Measurements from ENCODE around the gene RFC5. TPM values are rescaled to one million over a fixed set of nuclear protein-coding genes. Genes with fewer than 3 reads are reported as not detected.

RFC5 gene
- total and polyA plus RNA-seq, 2 of the 13 experiments (the other 11 are each of a cell fraction or from before 2014, with no cell fraction given) = 16.8 to 51.4 TPM

DNA sequence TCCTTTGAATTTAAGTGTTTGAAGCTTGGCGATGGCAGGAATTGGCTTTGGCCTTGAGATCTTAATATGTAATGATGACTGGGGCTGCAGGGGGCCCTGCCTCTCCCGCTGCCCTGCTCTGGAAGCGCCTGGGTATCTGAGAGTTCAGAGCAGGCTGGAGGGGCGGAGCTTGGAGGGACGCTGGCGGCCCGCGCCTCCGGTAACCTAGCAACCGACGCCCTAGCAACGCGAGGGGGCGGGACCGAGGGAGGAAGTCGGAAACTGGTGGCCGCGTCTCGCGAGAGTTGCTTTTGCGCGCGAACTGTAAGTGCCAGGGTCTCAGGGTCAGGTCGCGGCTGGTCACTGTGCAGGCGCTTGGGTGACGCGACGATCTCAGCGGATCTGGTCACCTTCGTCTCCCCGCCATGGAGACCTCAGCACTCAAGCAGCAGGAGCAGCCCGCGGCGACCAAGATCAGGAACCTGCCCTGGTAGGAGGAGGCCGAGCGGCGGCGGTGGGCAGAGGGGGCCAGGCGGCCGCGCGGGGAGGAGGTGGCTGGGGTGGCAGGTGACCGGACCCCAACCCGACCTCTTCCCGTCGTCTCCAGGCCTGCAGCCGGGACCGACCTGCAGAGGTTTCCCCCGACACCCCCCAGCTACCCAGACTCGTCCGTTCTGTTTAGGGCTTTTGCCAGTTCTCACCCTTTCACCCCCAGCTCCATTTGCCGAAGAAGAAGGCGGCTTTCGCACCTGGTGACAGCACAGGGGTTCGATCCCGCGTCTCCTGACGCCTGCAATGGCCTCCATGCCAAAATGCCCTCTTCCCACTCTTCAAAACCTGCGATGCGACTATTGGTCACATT is at the start of gene RFC5 (continued):
- TF ChIP-seq SIN3A (IDR thresholded peaks at IDR 0.05; ENCODE audit: borderline replicate concordance, low read depth, low read length) (peak; percentile 97), ZNF234 (CRISPR knock-in tag; conservative IDR thresholded peaks at IDR 0.05) (no peak), JUND (CRISPR knock-in tag; IDR thresholded peaks at IDR 0.05) (0 out of 2 replicates have a peak, but pooled peaks have one; percentile 20), PPARG (CRISPR knock-in tag; conservative IDR thresholded peaks at IDR 0.05) (peak; percentile 40; the same call in 1 of the 2 replicates), HIVEP1 (CRISPR knock-in tag; IDR thresholded peaks at IDR 0.05) (peak; percentile 43; the same call in 1 of the 2 replicates), ZNF335 (CRISPR knock-in tag; IDR thresholded peaks at IDR 0.05) (0 out of 2 replicates have a peak, but pooled peaks have one; percentile 57), GZF1 (CRISPR knock-in tag; IDR thresholded peaks at IDR 0.05) (no peak; the same call in 1 of the 2 replicates), CREM (IDR thresholded peaks at IDR 0.05) (peak; percentile 44; the same call in 1 of the 2 replicates), CREM (CRISPR knock-in tag; IDR thresholded peaks at IDR 0.05) (no peak), AHR (CRISPR knock-in tag; IDR thresholded peaks at IDR 0.05) (peak; percentile 58; the same call in 1 of the 2 replicates), KAT8 (CRISPR knock-in tag; IDR thresholded peaks at IDR 0.05) (peak; percentile 82), ZNF24 (IDR thresholded peaks at IDR 0.05) (no peak), ARHGAP35 (CRISPR knock-in tag; IDR thresholded peaks at IDR 0.05; ENCODE audit: borderline replicate concordance) (0 out of 2 replicates have a peak, but pooled peaks have one; percentile 55), SP4 (CRISPR knock-in tag; IDR thresholded peaks at IDR 0.05) (peak; percentile 73), ZNF337 (CRISPR knock-in tag; IDR thresholded peaks at IDR 0.05; ENCODE audit: borderline replicate concordance, low read depth) (no peak), SIX1 (CRISPR knock-in tag; IDR thresholded peaks at IDR 0.05; ENCODE audit: borderline replicate concordance) (no peak), ZNF570 (CRISPR knock-in tag; IDR thresholded peaks at IDR 0.05; ENCODE audit: borderline replicate concordance) (no peak), SKI (IDR thresholded peaks at IDR 0.05; ENCODE audit: partially characterized antibody) (peak; percentile 30)
- TF ChIP-seq, protein P1, sequence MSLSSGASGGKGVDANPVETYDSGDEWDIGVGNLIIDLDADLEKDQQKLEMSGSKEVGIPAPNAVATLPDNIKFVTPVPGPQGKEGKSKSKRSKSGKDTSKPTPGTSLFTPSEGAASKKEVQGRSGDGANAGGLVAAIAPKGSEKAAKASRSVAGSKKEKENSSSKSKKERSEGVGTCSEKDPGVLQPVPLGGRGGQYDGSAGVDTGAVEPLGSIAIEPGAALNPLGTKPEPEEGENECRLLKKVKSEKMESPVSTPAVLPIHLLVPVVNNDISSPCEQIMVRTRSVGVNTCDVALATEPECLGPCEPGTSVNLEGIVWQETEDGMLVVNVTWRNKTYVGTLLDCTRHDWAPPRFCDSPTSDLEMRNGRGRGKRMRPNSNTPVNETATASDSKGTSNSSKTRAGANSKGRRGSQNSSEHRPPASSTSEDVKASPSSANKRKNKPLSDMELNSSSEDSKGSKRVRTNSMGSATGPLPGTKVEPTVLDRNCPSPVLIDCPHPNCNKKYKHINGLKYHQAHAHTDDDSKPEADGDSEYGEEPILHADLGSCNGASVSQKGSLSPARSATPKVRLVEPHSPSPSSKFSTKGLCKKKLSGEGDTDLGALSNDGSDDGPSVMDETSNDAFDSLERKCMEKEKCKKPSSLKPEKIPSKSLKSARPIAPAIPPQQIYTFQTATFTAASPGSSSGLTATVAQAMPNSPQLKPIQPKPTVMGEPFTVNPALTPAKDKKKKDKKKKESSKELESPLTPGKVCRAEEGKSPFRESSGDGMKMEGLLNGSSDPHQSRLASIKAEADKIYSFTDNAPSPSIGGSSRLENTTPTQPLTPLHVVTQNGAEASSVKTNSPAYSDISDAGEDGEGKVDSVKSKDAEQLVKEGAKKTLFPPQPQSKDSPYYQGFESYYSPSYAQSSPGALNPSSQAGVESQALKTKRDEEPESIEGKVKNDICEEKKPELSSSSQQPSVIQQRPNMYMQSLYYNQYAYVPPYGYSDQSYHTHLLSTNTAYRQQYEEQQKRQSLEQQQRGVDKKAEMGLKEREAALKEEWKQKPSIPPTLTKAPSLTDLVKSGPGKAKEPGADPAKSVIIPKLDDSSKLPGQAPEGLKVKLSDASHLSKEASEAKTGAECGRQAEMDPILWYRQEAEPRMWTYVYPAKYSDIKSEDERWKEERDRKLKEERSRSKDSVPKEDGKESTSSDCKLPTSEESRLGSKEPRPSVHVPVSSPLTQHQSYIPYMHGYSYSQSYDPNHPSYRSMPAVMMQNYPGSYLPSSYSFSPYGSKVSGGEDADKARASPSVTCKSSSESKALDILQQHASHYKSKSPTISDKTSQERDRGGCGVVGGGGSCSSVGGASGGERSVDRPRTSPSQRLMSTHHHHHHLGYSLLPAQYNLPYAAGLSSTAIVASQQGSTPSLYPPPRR (CRISPR knock-in tag; IDR thresholded peaks at IDR 0.05; ENCODE audit: borderline replicate concordance) = no peak
- TF ChIP-seq, protein P2, sequence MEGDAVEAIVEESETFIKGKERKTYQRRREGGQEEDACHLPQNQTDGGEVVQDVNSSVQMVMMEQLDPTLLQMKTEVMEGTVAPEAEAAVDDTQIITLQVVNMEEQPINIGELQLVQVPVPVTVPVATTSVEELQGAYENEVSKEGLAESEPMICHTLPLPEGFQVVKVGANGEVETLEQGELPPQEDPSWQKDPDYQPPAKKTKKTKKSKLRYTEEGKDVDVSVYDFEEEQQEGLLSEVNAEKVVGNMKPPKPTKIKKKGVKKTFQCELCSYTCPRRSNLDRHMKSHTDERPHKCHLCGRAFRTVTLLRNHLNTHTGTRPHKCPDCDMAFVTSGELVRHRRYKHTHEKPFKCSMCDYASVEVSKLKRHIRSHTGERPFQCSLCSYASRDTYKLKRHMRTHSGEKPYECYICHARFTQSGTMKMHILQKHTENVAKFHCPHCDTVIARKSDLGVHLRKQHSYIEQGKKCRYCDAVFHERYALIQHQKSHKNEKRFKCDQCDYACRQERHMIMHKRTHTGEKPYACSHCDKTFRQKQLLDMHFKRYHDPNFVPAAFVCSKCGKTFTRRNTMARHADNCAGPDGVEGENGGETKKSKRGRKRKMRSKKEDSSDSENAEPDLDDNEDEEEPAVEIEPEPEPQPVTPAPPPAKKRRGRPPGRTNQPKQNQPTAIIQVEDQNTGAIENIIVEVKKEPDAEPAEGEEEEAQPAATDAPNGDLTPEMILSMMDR (CRISPR knock-in tag; IDR thresholded peaks at IDR 0.05) = 0 out of 2 replicates have a peak, but pooled peaks have one; percentile 9
